ENCODE results near the gene SLC25A20. TPM values are rescaled to one million over a fixed set of nuclear protein-coding genes. Genes with fewer than 3 reads are reported as not detected.
A peak's percentile ranks its signal among the peaks of the same experiment; 100 is the strongest.
"Not testable (repeated sequence)": the region's sequence is repeated elsewhere in the genome, so short reads cannot be mapped to it uniquely, and the experiment has no call there.

The SLC25A20 gene
- total RNA-seq, 4 donors from 2014 or later, result 7.7 to 41.8 (median 15.3) TPM

DNA sequence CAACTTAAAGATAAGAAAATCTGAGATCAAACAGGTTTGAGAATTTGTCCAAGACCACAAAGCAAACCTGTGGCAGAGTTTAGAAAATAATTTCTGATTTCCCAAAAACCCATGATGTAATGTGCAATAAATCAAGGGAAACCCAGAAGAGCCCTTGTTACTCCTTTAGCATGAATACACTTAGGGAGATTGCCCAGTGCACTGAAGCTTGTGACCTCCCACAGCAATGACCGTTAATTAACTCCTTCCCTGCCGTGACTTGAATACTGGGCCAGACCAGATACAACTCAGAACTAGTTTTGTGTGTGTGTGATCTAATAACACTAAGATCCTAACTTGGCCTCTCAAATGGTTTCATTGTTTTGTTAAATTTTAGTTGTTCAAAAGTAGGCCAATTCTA is 53.5 kb downstream of the SLC25A20 start:
- TF ChIP-seq POLR2A (IDR thresholded peaks at IDR 0.05), result no peak
- TF ChIP-seq CTCF (IDR thresholded peaks at IDR 0.05), result no peak
- intact Hi-C loops (cut with DNase I; ENCODE audit: low total_unique reads), result no loop called here

GRCh38 chr3:48837163-48837562 is 61.5 kb downstream of the SLC25A20 start:
- Histone ChIP-seq H3K36me3 (no peaks in the 10 kb centered on the region), H3K4me1 (no peaks in the 10 kb centered on the region), H3K27ac (no peak overlapping the region), H3K4me3 (no peak overlapping the region), H3K27me3 (no peaks in the 10 kb centered on the region), H3K9me3 (no peaks in the 10 kb centered on the region)
- no peak for DNase-seq
- TF ChIP-seq POLR2A (IDR thresholded peaks at IDR 0.05), result no peak
- TF ChIP-seq CTCF (IDR thresholded peaks at IDR 0.05), result no peak
- intact Hi-C loops (cut with DNase I; ENCODE audit: low total_unique reads), result no loop called here

More for the DNA sequence above, 53.5 kb downstream of the SLC25A20 start:
- Histone ChIP-seq H3K36me3 (no peaks in the 10 kb centered on the region), H3K27me3 (no peaks in the 10 kb centered on the region), H3K9me3 (no peaks in the 10 kb centered on the region), H3K4me3 (peak overlapping the region in 1 of 2 donors; percentile 77), H3K27ac (no peak overlapping the region), H3K4me1 (peaks cover 0 to 11% of the 10 kb centered on the region in 2 donors)
- DNase-seq, result no peak

- intact Hi-C loops (cut with DNase I; ENCODE audit: low total_unique reads), result no loop called here
- H3K4me3 ChIP-seq, result no peak overlapping the region
- no peaks in the 10 kb centered on the region for H3K27me3 ChIP-seq
- H3K4me1 ChIP-seq, result peaks cover 0 to 4% of the 10 kb centered on the region in 2 donors
- H3K27ac ChIP-seq, result no peak overlapping the region
- no peak for DNase-seq
- no peak for TF ChIP-seq CTCF (IDR thresholded peaks at IDR 0.05)
- TF ChIP-seq POLR2A (IDR thresholded peaks at IDR 0.05), result no peak
- H3K9me3 ChIP-seq, result no peaks in the 10 kb centered on the region
- no peaks in the 10 kb centered on the region for H3K36me3 ChIP-seq
Measured at GRCh38 chr3:48835650-48836366, 62.9 kb downstream of the SLC25A20 start.

- TF ChIP-seq POLR2A (IDR thresholded peaks at IDR 0.05), result no peak
Measured at GRCh38 chr3:48832684-48833083, 66.0 kb downstream of the SLC25A20 start.

DNA sequence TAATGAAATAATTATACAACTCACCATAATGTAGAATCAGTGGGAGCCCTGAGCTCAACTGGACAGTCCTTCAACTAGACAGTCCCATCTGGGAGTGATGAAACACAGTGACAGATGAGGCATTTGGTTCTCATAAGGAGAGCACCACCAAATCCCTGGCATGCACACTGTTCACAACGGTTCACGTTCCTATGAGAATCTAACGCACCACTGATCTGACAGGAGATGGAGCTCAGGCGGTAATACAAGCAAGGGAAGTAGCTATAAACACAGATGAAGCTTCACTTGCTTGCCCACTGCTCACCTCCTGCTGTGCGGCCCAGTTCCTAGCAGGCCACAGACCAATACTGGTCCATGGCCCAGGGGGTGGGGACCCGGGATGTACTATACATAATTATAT is 68.0 kb downstream of the SLC25A20 start:
- H3K36me3 ChIP-seq, result no peaks in the 10 kb centered on the region
- no peaks in the 10 kb centered on the region for H3K27me3 ChIP-seq
- no peak for TF ChIP-seq CTCF (IDR thresholded peaks at IDR 0.05)
- no peak for TF ChIP-seq POLR2A (IDR thresholded peaks at IDR 0.05)
- no peak for DNase-seq
- H3K4me3 ChIP-seq, result no peak overlapping the region
- H3K4me1 ChIP-seq, result peaks cover 0 to 4% of the 10 kb centered on the region in 2 donors
- intact Hi-C loops (cut with DNase I; ENCODE audit: low total_unique reads), result no loop called here
- no peaks in the 10 kb centered on the region for H3K9me3 ChIP-seq
- H3K27ac ChIP-seq, result no peak overlapping the region

More at GRCh38 chr3:48832684-48833083, 66.0 kb downstream of the SLC25A20 start:
- Histone ChIP-seq H3K4me3 (no peak overlapping the region), H3K36me3 (no peaks in the 10 kb centered on the region), H3K27ac (no peak overlapping the region), H3K9me3 (no peaks in the 10 kb centered on the region), H3K4me1 (peaks cover 0 to 4% of the 10 kb centered on the region in 2 donors), H3K27me3 (no peaks in the 10 kb centered on the region)
- intact Hi-C loops (cut with DNase I; ENCODE audit: low total_unique reads), result no loop called here
- DNase-seq, result no peak

GRCh38 chr3:48829525-48829924 is 69.2 kb downstream of the SLC25A20 start:
- H3K4me1 ChIP-seq; intact Hi-C loops (cut with DNase I; ENCODE audit: low total_unique reads): not testable (repeated sequence)

DNA sequence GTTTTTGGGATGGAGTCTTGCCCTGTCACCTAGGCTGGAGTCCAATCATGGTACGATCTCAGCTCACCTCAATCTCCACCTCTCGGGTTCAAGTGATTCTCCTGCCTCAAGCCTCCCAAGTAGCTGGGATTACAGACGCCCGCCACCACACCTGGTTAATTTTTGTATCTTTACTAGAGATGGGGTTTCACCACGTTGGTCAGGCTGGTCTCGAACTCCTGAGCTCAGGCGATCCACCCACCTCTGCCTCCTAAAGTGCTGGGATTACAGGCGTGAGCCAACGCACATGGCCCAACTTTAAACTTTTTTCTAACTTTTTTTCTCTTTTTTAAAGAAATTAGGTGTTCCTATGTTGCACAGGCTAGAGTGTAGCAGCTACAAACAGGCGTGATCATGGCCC is 70.8 kb downstream of the SLC25A20 start:
- intact Hi-C loops (cut with DNase I; ENCODE audit: low total_unique reads); H3K4me1 ChIP-seq; H3K4me3 ChIP-seq; H3K27me3 ChIP-seq; DNase-seq; H3K36me3 ChIP-seq; H3K27ac ChIP-seq; H3K9me3 ChIP-seq: not testable (repeated sequence)

More at GRCh38 chr3:48829525-48829924, 69.2 kb downstream of the SLC25A20 start:
- not testable (repeated sequence) for H3K9me3 ChIP-seq, H3K27ac ChIP-seq, H3K36me3 ChIP-seq, DNase-seq, H3K27me3 ChIP-seq, H3K4me3 ChIP-seq

Data from uterus (tissue), 4 donors.